ENCODE data around the gene LCE1B. TPM values are rescaled to one million over a fixed set of nuclear protein-coding genes. Genes with fewer than 3 reads are reported as not detected.

LCE1B gene
- total and polyA plus RNA-seq, 2 experiments from 2014 or later = not detected

GRCh38 chr1:152777510-152778137 lies 34.1 kb upstream of the LCE1B start:
- no peak for DNase-seq (ENCODE audit: low read depth in 1 of 2, low spot score in 1 of 2)
- TF ChIP-seq, protein P1, sequence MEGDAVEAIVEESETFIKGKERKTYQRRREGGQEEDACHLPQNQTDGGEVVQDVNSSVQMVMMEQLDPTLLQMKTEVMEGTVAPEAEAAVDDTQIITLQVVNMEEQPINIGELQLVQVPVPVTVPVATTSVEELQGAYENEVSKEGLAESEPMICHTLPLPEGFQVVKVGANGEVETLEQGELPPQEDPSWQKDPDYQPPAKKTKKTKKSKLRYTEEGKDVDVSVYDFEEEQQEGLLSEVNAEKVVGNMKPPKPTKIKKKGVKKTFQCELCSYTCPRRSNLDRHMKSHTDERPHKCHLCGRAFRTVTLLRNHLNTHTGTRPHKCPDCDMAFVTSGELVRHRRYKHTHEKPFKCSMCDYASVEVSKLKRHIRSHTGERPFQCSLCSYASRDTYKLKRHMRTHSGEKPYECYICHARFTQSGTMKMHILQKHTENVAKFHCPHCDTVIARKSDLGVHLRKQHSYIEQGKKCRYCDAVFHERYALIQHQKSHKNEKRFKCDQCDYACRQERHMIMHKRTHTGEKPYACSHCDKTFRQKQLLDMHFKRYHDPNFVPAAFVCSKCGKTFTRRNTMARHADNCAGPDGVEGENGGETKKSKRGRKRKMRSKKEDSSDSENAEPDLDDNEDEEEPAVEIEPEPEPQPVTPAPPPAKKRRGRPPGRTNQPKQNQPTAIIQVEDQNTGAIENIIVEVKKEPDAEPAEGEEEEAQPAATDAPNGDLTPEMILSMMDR (IDR thresholded peaks at IDR 0.05; ENCODE audit: low read depth, low read length) = no peak
- H3K9me3 ChIP-seq (ENCODE audit: low read depth) = peaks cover 4% of the 10 kb centered on the region
- no peak overlapping the region for H3K27ac ChIP-seq
- no peaks in the 10 kb centered on the region for H3K4me1 ChIP-seq (ENCODE audit: low read depth)
- no peak overlapping the region for H3K4me3 ChIP-seq
- H3K36me3 ChIP-seq = no peaks in the 10 kb centered on the region
- H3K27me3 ChIP-seq = no peaks in the 10 kb centered on the region

- no peak overlapping the region for H3K27ac ChIP-seq
- TF ChIP-seq, protein P1 (IDR thresholded peaks at IDR 0.05; ENCODE audit: low read depth, low read length) = no peak
- no peak overlapping the region for H3K4me3 ChIP-seq
- DNase-seq (ENCODE audit: low read depth in 1 of 2, low spot score in 1 of 2) = no peak
- peaks cover 4% of the 10 kb centered on the region for H3K9me3 ChIP-seq (ENCODE audit: low read depth)
- no peaks in the 10 kb centered on the region for H3K36me3 ChIP-seq
- no peaks in the 10 kb centered on the region for H3K27me3 ChIP-seq
- H3K4me1 ChIP-seq (ENCODE audit: low read depth) = no peaks in the 10 kb centered on the region
These were observed 28.7 kb upstream of the LCE1B start for GRCh38 chr1:152783095-152783494.

GRCh38 chr1:152786077-152786476 lies 25.7 kb upstream of the LCE1B start, which contains the start of gene LCE1E:
LCE1E (plus strand) TSS chr1:152786257; CDS start chr1:152787300, 1,043 bp downstream.
- TF ChIP-seq, protein P1 (IDR thresholded peaks at IDR 0.05; ENCODE audit: low read depth, low read length) = no peak
- Histone ChIP-seq H3K9me3 (ENCODE audit: low read depth) (no peaks in the 10 kb centered on the region), H3K36me3 (no peaks in the 10 kb centered on the region), H3K27me3 (no peaks in the 10 kb centered on the region), H3K27ac (no peak within 1 kb of the TSS), H3K4me1 (ENCODE audit: low read depth) (no peaks in the 10 kb centered on the region), H3K4me3 (no peak within 1 kb of the TSS)
- no peak for DNase-seq (ENCODE audit: low read depth in 1 of 2, low spot score in 1 of 2)

- TF ChIP-seq, protein P1 (IDR thresholded peaks at IDR 0.05; ENCODE audit: low read depth, low read length) = no peak
- Histone ChIP-seq H3K4me1 (ENCODE audit: low read depth) (no peaks in the 10 kb centered on the region), H3K27ac (no peak overlapping the region), H3K27me3 (no peaks in the 10 kb centered on the region), H3K4me3 (no peak overlapping the region), H3K36me3 (no peaks in the 10 kb centered on the region), H3K9me3 (ENCODE audit: low read depth) (peaks cover 3% of the 10 kb centered on the region)
- no peak for DNase-seq (ENCODE audit: low read depth in 1 of 2, low spot score in 1 of 2)
These were observed 16.1 kb upstream of the LCE1B start for GRCh38 chr1:152795686-152796085.

DNA sequence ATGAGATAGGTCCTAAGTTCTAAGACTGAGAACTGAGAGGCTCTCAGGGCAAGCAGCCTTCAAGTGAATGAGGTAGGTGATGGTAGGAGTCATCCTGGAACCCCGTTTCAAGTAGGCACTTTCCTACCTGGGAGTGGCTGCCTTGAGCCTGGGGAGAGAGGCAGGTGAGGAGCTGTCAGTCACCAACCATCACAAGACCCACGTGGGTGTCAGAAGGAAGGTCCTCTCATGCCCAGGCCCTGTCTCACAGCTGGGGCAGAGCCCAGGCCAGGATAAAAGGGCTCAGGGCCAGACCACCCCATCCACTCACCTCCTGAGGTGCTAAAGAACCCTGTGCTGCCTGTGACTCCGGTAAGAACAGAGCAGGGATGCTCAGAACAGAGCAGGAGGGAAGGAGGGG lies 15.3 kb upstream of the LCE1B start, which contains the start of gene LCE1D:
TSS of gene LCE1D (plus strand) at position 301 of the 400 bp plus-strand sequence. CDS start 1,074 bp downstream, outside the sequence.
- peaks cover 4% of the 10 kb centered on the region for H3K9me3 ChIP-seq (ENCODE audit: low read depth)
- TF ChIP-seq, protein P1 (IDR thresholded peaks at IDR 0.05; ENCODE audit: low read depth, low read length) = no peak

More for the DNA sequence above, 15.3 kb upstream of the LCE1B start, which contains the start of gene LCE1D:
- H3K27me3 ChIP-seq = no peaks in the 10 kb centered on the region
- no peaks in the 10 kb centered on the region for H3K4me1 ChIP-seq (ENCODE audit: low read depth)
- H3K27ac ChIP-seq = no peak within 1 kb of the TSS
- H3K4me3 ChIP-seq = no peak within 1 kb of the TSS
- H3K36me3 ChIP-seq = no peaks in the 10 kb centered on the region
- DNase-seq (ENCODE audit: low read depth in 1 of 2, low spot score in 1 of 2) = no peak

Data from cardiac muscle cell (in vitro differentiated cells and primary cell).